ENCODE measurements around the gene ABHD16A. TPM values are rescaled to one million over a fixed set of nuclear protein-coding genes. Genes with fewer than 3 reads are reported as not detected.
A peak's percentile ranks its signal among the peaks of the same experiment; 100 is the strongest.

Gene ABHD16A
- total and polyA plus RNA-seq, 7 donors = 26.6 to 56.6 (median 34.4) TPM

GRCh38 chr6:31676322-31676903 lies 26.7 kb downstream of the ABHD16A start:
- peaks cover 0 to 34% of the 10 kb centered on the region in 2 donors for H3K36me3 ChIP-seq (ENCODE audit: insufficient read depth in 1 of 2, low read depth in 1 of 2)
- no peaks in the 10 kb centered on the region for H3K9me3 ChIP-seq
- intact Hi-C loops (cut with DNase I) = no loop called here
- TF ChIP-seq, protein P1, sequence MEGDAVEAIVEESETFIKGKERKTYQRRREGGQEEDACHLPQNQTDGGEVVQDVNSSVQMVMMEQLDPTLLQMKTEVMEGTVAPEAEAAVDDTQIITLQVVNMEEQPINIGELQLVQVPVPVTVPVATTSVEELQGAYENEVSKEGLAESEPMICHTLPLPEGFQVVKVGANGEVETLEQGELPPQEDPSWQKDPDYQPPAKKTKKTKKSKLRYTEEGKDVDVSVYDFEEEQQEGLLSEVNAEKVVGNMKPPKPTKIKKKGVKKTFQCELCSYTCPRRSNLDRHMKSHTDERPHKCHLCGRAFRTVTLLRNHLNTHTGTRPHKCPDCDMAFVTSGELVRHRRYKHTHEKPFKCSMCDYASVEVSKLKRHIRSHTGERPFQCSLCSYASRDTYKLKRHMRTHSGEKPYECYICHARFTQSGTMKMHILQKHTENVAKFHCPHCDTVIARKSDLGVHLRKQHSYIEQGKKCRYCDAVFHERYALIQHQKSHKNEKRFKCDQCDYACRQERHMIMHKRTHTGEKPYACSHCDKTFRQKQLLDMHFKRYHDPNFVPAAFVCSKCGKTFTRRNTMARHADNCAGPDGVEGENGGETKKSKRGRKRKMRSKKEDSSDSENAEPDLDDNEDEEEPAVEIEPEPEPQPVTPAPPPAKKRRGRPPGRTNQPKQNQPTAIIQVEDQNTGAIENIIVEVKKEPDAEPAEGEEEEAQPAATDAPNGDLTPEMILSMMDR (IDR thresholded peaks at IDR 0.05) = no peak
- no peak overlapping the region for H3K4me3 ChIP-seq
- DNase-seq (no peak), ATAC-seq (no peak)
- no peak overlapping the region for H3K27ac ChIP-seq
- no peaks in the 10 kb centered on the region for H3K27me3 ChIP-seq (ENCODE audit: insufficient read depth in 3 of 3, low read length in 2 of 3)
- H3K4me1 ChIP-seq = peaks cover 8% of the 10 kb centered on the region
- WGBS, 3 donors = 72 to 95% (median 81%) methylated on average over 4 of the region's 4 CpGs

- no peak within 1 kb of the TSS for H3K4me3 ChIP-seq
- peaks cover 16% of the 10 kb centered on the region for H3K4me1 ChIP-seq
- H3K9me3 ChIP-seq = no peaks in the 10 kb centered on the region
- intact Hi-C loops (cut with DNase I) = loop anchor here in 1 of 2 donors (5.0 kb wide), 2 partner anchors 68 to 283 kb away; partner anchors contain the start of gene CLIC1
- ATAC-seq (no peak), DNase-seq (no peak)
- 80 to 86% (median 82%) methylated on average over 8 of the region's 8 CpGs for WGBS, 3 donors
- no peak within 1 kb of the TSS for H3K27ac ChIP-seq
- H3K27me3 ChIP-seq (ENCODE audit: insufficient read depth in 3 of 3, low read length in 2 of 3) = no peaks in the 10 kb centered on the region
- peaks cover 13 to 77% of the 10 kb centered on the region in 2 donors for H3K36me3 ChIP-seq (ENCODE audit: insufficient read depth in 1 of 2, low read depth in 1 of 2)
- TF ChIP-seq, protein P1 (IDR thresholded peaks at IDR 0.05) = no peak
These were observed 33.4 kb downstream of the ABHD16A start, which contains the start of gene LY6G5B for GRCh38 chr6:31669676-31670075. Gene LY6G5B, plus strand, starts transcription at chr6:31669976. Its CDS starts 975 bp downstream, at chr6:31670951.

GRCh38 chr6:31666337-31666965 lies 36.7 kb downstream of the ABHD16A start:
- peak overlapping the region; percentile 91 for H3K4me3 ChIP-seq
- peak overlapping the region; percentile 97 for H3K27ac ChIP-seq
- peaks cover 37% of the 10 kb centered on the region for H3K4me1 ChIP-seq
- TF ChIP-seq, protein P1 (IDR thresholded peaks at IDR 0.05) = no peak
- H3K36me3 ChIP-seq (ENCODE audit: insufficient read depth in 1 of 2, low read depth in 1 of 2) = peaks cover 16 to 74% of the 10 kb centered on the region in 2 donors
- WGBS, 3 donors = 2 to 4% (median 3%) methylated on average over 15 of the region's 15 CpGs
- no peaks in the 10 kb centered on the region for H3K9me3 ChIP-seq
- intact Hi-C loops (cut with DNase I) = loop anchor here in 1 of 2 donors (5.0 kb wide), 2 partner anchors 71 to 286 kb away; partner anchors contain the start of gene CLIC1
- no peaks in the 10 kb centered on the region for H3K27me3 ChIP-seq (ENCODE audit: insufficient read depth in 3 of 3, low read length in 2 of 3)
- DNase-seq (no peak), ATAC-seq (no peak)

DNA sequence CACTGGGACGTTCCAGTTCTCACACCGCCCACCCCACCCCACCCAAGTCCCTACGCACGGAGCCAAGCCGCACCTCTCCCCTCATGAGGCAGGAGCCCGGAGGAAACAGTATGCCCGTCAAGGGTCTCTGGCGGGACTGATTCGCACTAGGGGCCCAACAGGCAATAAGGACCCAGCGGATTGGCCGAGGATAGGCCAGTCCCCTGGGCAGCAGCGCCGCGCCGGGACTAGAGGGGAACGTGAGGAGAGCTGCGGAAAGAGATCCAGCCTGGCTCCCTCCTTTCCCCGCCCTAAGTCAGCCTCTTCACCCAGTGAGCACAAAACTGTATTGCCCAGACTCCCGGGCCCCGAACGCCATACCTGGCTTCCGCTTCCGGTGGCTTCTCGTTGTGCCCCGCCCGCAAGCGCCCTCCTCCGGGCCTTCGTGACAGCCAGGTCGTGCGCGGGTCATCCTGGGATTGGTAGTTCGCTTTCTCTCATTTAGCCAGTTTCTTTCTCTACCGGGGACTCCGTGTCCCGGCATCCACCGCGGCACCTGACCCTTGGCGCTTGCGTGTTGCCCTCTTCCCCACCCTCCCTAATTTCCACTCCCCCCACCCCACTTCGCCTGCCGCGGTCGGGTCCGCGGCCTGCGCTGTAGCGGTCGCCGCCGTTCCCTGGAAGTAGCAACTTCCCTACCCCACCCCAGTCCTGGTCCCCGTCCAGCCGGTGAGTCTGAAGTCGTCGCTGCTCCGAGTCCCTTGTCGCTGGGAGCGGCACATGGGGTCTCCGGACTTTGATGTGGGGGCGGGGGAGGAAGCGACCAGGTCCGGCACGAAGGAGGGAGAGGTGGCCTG lies 37.4 kb downstream of the ABHD16A start, which contains the start of gene CSNK2B:
Gene CSNK2B, plus strand, starts transcription at position 580 of the 836 bp plus-strand sequence. CDS start 752 bp downstream, outside the sequence.
- H3K36me3 ChIP-seq (ENCODE audit: insufficient read depth in 1 of 2, low read depth in 1 of 2) = peaks cover 16 to 67% of the 10 kb centered on the region in 2 donors
- intact Hi-C loops (cut with DNase I) = loop anchor here in 1 of 2 donors (5.0 kb wide), 2 partner anchors 72 to 287 kb away; partner anchors contain the start of gene CLIC1
- peak within 1 kb of the TSS; percentile 91 for H3K4me3 ChIP-seq
- peak within 1 kb of the TSS; percentile 97 for H3K27ac ChIP-seq
- no peaks in the 10 kb centered on the region for H3K27me3 ChIP-seq (ENCODE audit: insufficient read depth in 3 of 3, low read length in 2 of 3)
- 0 to 1% (median 0%) methylated on average over 60 to 63 of the region's 63 CpGs for WGBS, 3 donors
- DNase-seq (peak; percentile 99), ATAC-seq (peak; percentile 89 to 92 (median 91))
- no peaks in the 10 kb centered on the region for H3K9me3 ChIP-seq
- peaks cover 41% of the 10 kb centered on the region for H3K4me1 ChIP-seq
- TF ChIP-seq, protein P1 (IDR thresholded peaks at IDR 0.05) = no peak
